ENCODE results near the gene PPP6C. TPM values are rescaled to one million over a fixed set of nuclear protein-coding genes. Genes with fewer than 3 reads are reported as not detected.

The PPP6C gene
- total RNA-seq, 6 experiments from 2014 or later = 35.2 to 47.1 (median 40.8) TPM

- TF ChIP-seq CTCF (IDR thresholded peaks at IDR 0.05) = no peak
- Mint-ChIP-seq H3K36me3 (ENCODE audit: low read depth) (peaks cover 17% of the 10 kb centered on the region), H3K9me3 (no peaks in the 10 kb centered on the region), H3K4me1 (ENCODE audit: low read depth) (peaks cover 27% of the 10 kb centered on the region), H3K27me3 (ENCODE audit: insufficient read depth) (no peaks in the 10 kb centered on the region), H3K4me3 (no peak overlapping the region), H3K27ac (no peak overlapping the region)
- no peak for DNase-seq
Measured at GRCh38 chr9:125134976-125135375, 54.6 kb downstream of the PPP6C start.

- TF ChIP-seq CTCF (IDR thresholded peaks at IDR 0.05) = no peak
- peaks cover 9% of the 10 kb centered on the region for H3K36me3 Mint-ChIP-seq (ENCODE audit: low read depth)
- H3K4me3 Mint-ChIP-seq = no peak overlapping the region
- H3K27me3 Mint-ChIP-seq (ENCODE audit: insufficient read depth) = no peaks in the 10 kb centered on the region
- H3K9me3 Mint-ChIP-seq = no peaks in the 10 kb centered on the region
- H3K27ac Mint-ChIP-seq = no peak overlapping the region
- peaks cover 27% of the 10 kb centered on the region for H3K4me1 Mint-ChIP-seq (ENCODE audit: low read depth)
- no peak for DNase-seq
Measured at GRCh38 chr9:125133403-125134329, 55.9 kb downstream of the PPP6C start.

GRCh38 chr9:125131778-125132177, 57.8 kb downstream of the PPP6C start:
- H3K9me3 Mint-ChIP-seq = no peaks in the 10 kb centered on the region
- H3K4me1 Mint-ChIP-seq (ENCODE audit: low read depth) = peaks cover 18% of the 10 kb centered on the region
- H3K27me3 Mint-ChIP-seq (ENCODE audit: insufficient read depth) = no peaks in the 10 kb centered on the region; the same call in 1 of the 2 replicates
- DNase-seq = no peak
- TF ChIP-seq CTCF (IDR thresholded peaks at IDR 0.05) = no peak
- H3K4me3 Mint-ChIP-seq = no peak overlapping the region
- peaks cover 9% of the 10 kb centered on the region; the same call in 1 of the 2 replicates for H3K36me3 Mint-ChIP-seq (ENCODE audit: low read depth)
- no peak overlapping the region for H3K27ac Mint-ChIP-seq

- no peak for TF ChIP-seq CTCF (IDR thresholded peaks at IDR 0.05)
- H3K4me1 Mint-ChIP-seq (ENCODE audit: low read depth) = peaks cover 31% of the 10 kb centered on the region
- H3K4me3 Mint-ChIP-seq = peak overlapping the region; percentile 58
- H3K27ac Mint-ChIP-seq = peak overlapping the region; percentile 97
- peak; percentile 98 for DNase-seq
- no peaks in the 10 kb centered on the region for H3K36me3 Mint-ChIP-seq (ENCODE audit: low read depth)
- no peaks in the 10 kb centered on the region for H3K9me3 Mint-ChIP-seq
- peaks cover 2% of the 10 kb centered on the region for H3K27me3 Mint-ChIP-seq (ENCODE audit: insufficient read depth)
Measured at GRCh38 chr9:125126019-125126746, 63.4 kb downstream of the PPP6C start.

- Mint-ChIP-seq H3K9me3 (no peaks in the 10 kb centered on the region), H3K27me3 (ENCODE audit: insufficient read depth) (peaks cover 2% of the 10 kb centered on the region), H3K36me3 (ENCODE audit: low read depth) (no peaks in the 10 kb centered on the region), H3K4me3 (peak overlapping the region; percentile 58), H3K27ac (peak overlapping the region; percentile 97), H3K4me1 (ENCODE audit: low read depth) (peaks cover 38% of the 10 kb centered on the region)
- DNase-seq = no peak
- TF ChIP-seq CTCF (IDR thresholded peaks at IDR 0.05) = no peak
Measured at GRCh38 chr9:125125523-125125922, 64.1 kb downstream of the PPP6C start.
